ENCODE data around the gene AGPAT3. TPM values are rescaled to one million over a fixed set of nuclear protein-coding genes. Genes with fewer than 3 reads are reported as not detected.

The AGPAT3 gene
- total RNA-seq, 1 experiment from 2014 or later: 13.0 TPM

DNA sequence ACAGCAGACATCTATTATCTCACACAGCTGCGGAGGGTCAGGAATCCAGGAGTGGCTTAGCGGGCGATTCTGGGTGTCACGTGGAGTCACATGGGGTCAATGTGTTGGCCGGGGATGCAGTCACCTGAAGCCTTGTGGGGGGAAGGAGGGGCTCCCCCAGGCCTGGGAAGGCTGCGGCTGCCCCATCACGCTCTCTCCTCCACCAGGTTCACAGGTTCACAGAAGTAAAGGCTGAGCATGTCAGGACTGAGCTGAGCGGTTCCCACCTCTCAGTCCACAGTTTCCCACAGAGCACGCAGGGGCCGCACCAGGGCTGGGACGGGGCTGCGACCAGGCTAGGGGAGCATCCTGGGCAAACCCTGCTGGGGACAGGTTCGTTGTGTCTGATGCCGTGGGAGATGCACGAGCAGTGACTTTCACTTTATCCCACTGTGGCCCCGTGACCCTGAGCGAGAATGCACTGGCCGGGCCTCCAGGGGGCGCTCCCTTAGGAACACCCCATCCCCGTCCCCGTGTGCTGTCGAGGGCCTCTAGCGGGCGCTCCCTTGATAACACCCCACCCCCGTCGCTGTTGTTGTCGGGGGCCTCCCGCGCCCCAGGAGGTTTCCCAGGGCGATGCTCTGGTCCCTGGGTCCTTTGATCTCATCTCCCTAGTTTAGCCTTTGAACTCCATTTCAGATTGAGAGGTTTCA is 73.9 kb downstream of the AGPAT3 start:
- Mint-ChIP-seq H3K36me3 (ENCODE audit: insufficient read depth in 1 of 3, low read depth in 3 of 3) (no peaks in the 10 kb centered on the region; a peak in 1 of 7 replicates), H3K27ac (peak overlapping the region in 1 of 3 experiments; percentile 46; a peak in 1 of 7 replicates), H3K4me3 (peak overlapping the region in 1 of 2 experiments; percentile 29; a peak in 1 of 5 replicates), H3K27me3 (ENCODE audit: low read depth) (no peaks in the 10 kb centered on the region), H3K9me3 (no peaks in the 10 kb centered on the region), H3K4me1 (peaks cover 7 to 15% of the 10 kb centered on the region in 2 experiments)
- Histone ChIP-seq H4K91ac (ENCODE audit: insufficient read length, low read depth, low read length) (no peak overlapping the region), H2BK12ac (ENCODE audit: insufficient read length, low read depth, low read length) (no peak overlapping the region), H3K4me1 (ENCODE audit: insufficient read depth, low read length) (no peaks in the 10 kb centered on the region), H3K79me1 (ENCODE audit: insufficient read depth, low read depth, low read length, poor library complexity, severe bottlenecking) (no peaks in the 10 kb centered on the region), H3K4ac (ENCODE audit: low read depth, low read length) (no peak overlapping the region), H3K14ac (ENCODE audit: insufficient read depth, low read length) (peak overlapping the region; percentile 87), H3K23me2 (ENCODE audit: insufficient read length, low read depth, low read length, poor library complexity, severe bottlenecking) (no peaks in the 10 kb centered on the region), H3K27ac (ENCODE audit: insufficient read length, low read depth, low read length) (no peak overlapping the region), H2BK5ac (ENCODE audit: insufficient read length, low read length) (no peak overlapping the region), H2BK20ac (ENCODE audit: low read depth, low read length, poor library complexity, severe bottlenecking) (no peak overlapping the region), H4K8ac (replicated peaks; ENCODE audit: insufficient read length, low read depth, low read length) (no peak overlapping the region), H3K79me2 (ENCODE audit: insufficient read depth, low read length) (no peaks in the 10 kb centered on the region), H3K4me2 (ENCODE audit: insufficient read depth, insufficient read length, low read length) (peak overlapping the region; percentile 53), H4K5ac (ENCODE audit: insufficient read length, low read depth, low read length) (no peak overlapping the region), H4K20me1 (ENCODE audit: control insufficient read depth, insufficient read depth, insufficient read length) (no peaks in the 10 kb centered on the region), H2BK120ac (ENCODE audit: low read depth, low read length, poor library complexity, severe bottlenecking) (no peak overlapping the region), H2AFZ (ENCODE audit: low read length) (no peak overlapping the region), H3K18ac (ENCODE audit: insufficient read length, low read depth, low read length) (peak overlapping the region; percentile 86), H2AK5ac (ENCODE audit: insufficient read length, low read length) (no peak overlapping the region), H3K9ac (ENCODE audit: extremely low read depth, insufficient read length, low read length) (no peak overlapping the region), H3K23ac (ENCODE audit: insufficient read length, low read depth, low read length) (no peak overlapping the region), H2BK15ac (ENCODE audit: low read depth, low read length) (peak overlapping the region; percentile 85; the same call in 1 of the 2 replicates), H3K9me3 (ENCODE audit: control insufficient read depth, low read depth, low read length) (no peaks in the 10 kb centered on the region), H3K56ac (ENCODE audit: insufficient read length, low read depth, low read length) (no peak overlapping the region), H3K27me3 (ENCODE audit: insufficient read depth, low read length) (no peaks in the 10 kb centered on the region), H3T11ph (ENCODE audit: low read length) (no peak overlapping the region)
- peak; percentile 100 for TF ChIP-seq CTCF (conservative IDR thresholded peaks at IDR 0.05)
- no CpG with 5 or more reads among the region's 30 CpGs for WGBS (ENCODE audit: extremely low coverage, insufficient read length, low lambda C conversion rate)
- DNase-seq: peak; percentile 87
